CD4-positive, CD25-positive, alpha-beta regulatory T cell (primary cell): ENCODE measurements around the gene LRRC17. TPM values are rescaled to one million over a fixed set of nuclear protein-coding genes. Genes with fewer than 3 reads are reported as not detected.
"Not testable (repeated sequence)": the region's sequence is repeated elsewhere in the genome, so short reads cannot be mapped to it uniquely, and the experiment has no call there.

Experiments
- ATAC-seq, 2 donors: fragments of 150-1000 bp; cut with Tn5 transposase; one replicate each; pipeline ENCODE4 v1.10.0; 2021; ENCODE audit warnings: low read depth in 2 of 2, moderate number of reproducible peaks in 2 of 2, moderate library complexity in 1 of 2
- DNase-seq, 3 donors: peaks; one replicate each; pipeline versions ENCODE4 v3.0.0 to v3.0.0-alpha.2; 2012 to 2022; ENCODE audit warnings: mixed read lengths in 1 of 3
- H3K27ac ChIP-seq: one replicate; pipeline ENCODE4 v1.7.0; 2013; ENCODE audit warnings: mild to moderate bottlenecking, low read length; ENCODE audit not compliant: insufficient read depth, poor library complexity, severe bottlenecking
- H3K27me3 ChIP-seq: one replicate; pipeline ENCODE4 v1.7.0; 2013; ENCODE audit warnings: low read length; ENCODE audit not compliant: control insufficient read depth, insufficient read depth
- H3K36me3 ChIP-seq: one replicate; pipeline ENCODE4 v1.7.0; 2013; ENCODE audit warnings: mild to moderate bottlenecking, low read length, moderate library complexity; ENCODE audit not compliant: control insufficient read depth, insufficient read depth
- H3K4me1 ChIP-seq: 2 replicates; pipeline ENCODE4 v1.7.0; 2013; ENCODE audit warnings: mild to moderate bottlenecking, low read length; ENCODE audit not compliant: insufficient read depth, control insufficient read depth, poor library complexity, severe bottlenecking
- H3K4me3 ChIP-seq: one replicate; pipeline ENCODE4 v1.7.0; 2013; ENCODE audit warnings: low read depth, mild to moderate bottlenecking, low read length, moderate library complexity
- H3K9me3 ChIP-seq, 2 experiments: 1 replicate in 1 of 2; 2 replicates in 1 of 2; pipeline ENCODE4 v1.7.0; 2013; ENCODE audit warnings: low read length in 2 of 2, mild to moderate bottlenecking in 1 of 2, moderate library complexity in 1 of 2; ENCODE audit not compliant: control insufficient read depth in 2 of 2
- H3K27ac Mint-ChIP-seq, 3 donors: one replicate each; pipeline ENCODE4 v1.8.0; 2020 to 2022; ENCODE audit warnings: mild to moderate bottlenecking in 3 of 3, mixed read lengths in 3 of 3, moderate library complexity in 2 of 3
- H3K27me3 Mint-ChIP-seq: one replicate; pipeline ENCODE4 v1.8.0; 2022; ENCODE audit warnings: mild to moderate bottlenecking, mixed read lengths
- H3K36me3 Mint-ChIP-seq: one replicate; pipeline ENCODE4 v1.8.0; 2020; ENCODE audit warnings: mixed read lengths
- H3K4me1 Mint-ChIP-seq, 4 donors: one replicate each; pipeline ENCODE4 v1.8.0; 2020 to 2022; ENCODE audit warnings: mixed read lengths in 4 of 4, mild to moderate bottlenecking in 1 of 4
- H3K4me3 Mint-ChIP-seq, 4 donors: one replicate each; pipeline ENCODE4 v1.8.0; 2020 to 2022; ENCODE audit warnings: mild to moderate bottlenecking in 4 of 4, mixed read lengths in 4 of 4, moderate library complexity in 3 of 4
- H3K9me3 Mint-ChIP-seq, 7 donors: one replicate each; pipeline ENCODE4 v1.8.0; 2020 to 2022; ENCODE audit warnings: mixed read lengths in 7 of 7, mild to moderate bottlenecking in 3 of 7, moderate library complexity in 2 of 7
- polyA plus RNA-seq, 4 donors: library from polyadenylated mRNA; unstranded; fragments of 300-500 nt; fragmentation: Illumina TruSeq; gene quantifications; one replicate each; pipeline ENCODE4 v1.2.3, GENCODE V29; 2021
- total RNA-seq: library from RNA; stranded (reverse); gene quantifications from one replicate; pipeline ENCODE4 v1.2.3, GENCODE V29; 2022

LRRC17 gene
- total and polyA plus RNA-seq, 5 donors from 2014 or later = 0.32 to 0.69 (median 0.40) TPM; not detected in 2

DNA sequence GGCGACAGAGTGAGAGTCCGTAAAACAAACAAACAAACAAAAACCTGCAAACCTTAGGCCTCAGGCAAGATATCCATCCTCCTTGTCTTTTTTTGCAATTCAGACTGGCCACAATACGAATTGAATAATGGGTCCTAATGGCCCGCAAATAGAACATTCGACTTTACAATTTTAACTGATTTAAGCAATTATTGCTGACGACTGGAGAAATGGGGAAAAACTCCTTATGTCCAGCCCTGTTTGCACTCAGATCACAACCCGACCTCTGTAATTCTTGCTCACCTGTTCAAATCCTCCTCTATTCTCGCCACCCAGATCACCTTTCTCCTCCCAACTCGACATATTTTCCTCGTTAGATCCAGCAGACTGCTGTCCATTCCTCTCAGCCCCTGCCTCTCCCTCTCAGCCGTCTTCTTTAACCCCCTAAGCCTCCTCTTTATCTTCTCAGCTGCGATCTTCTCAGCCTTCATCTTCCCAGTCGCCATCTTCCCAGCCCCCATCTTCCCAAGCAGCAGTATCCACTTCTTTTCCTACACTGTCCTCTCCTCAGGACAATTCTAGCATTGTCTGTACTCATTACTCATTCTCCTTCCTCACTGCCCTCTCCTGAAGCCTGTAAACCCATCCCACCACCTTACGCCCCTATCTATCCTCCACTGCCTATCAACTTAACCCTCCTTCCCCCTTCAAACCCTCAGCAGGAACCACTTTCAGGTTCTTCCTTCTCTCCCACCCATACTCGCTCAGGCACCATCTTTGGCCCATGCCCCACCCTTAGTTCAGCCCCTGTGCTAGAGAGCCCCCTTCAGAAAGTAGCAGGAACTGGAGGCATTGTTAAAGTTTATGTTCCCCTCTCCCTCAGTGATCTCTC is 61.8 kb downstream of the LRRC17 start:
- Mint-ChIP-seq H3K36me3 (no peaks in the 10 kb centered on the region), H3K4me3 (no peak overlapping the region), H3K27me3 (peaks cover 4% of the 10 kb centered on the region), H3K4me1 (no peaks in the 10 kb centered on the region), H3K27ac (no peak overlapping the region), H3K9me3 (no peaks in the 10 kb centered on the region)
- H3K36me3 ChIP-seq = no peaks in the 10 kb centered on the region
- no peak for ATAC-seq
- H3K27me3 ChIP-seq = no peaks in the 10 kb centered on the region
- H3K4me3 ChIP-seq = no peak overlapping the region
- H3K4me1 ChIP-seq = no peaks in the 10 kb centered on the region
- DNase-seq = no peak
- H3K27ac ChIP-seq = no peak overlapping the region
- H3K9me3 ChIP-seq = no peaks in the 10 kb centered on the region

DNA sequence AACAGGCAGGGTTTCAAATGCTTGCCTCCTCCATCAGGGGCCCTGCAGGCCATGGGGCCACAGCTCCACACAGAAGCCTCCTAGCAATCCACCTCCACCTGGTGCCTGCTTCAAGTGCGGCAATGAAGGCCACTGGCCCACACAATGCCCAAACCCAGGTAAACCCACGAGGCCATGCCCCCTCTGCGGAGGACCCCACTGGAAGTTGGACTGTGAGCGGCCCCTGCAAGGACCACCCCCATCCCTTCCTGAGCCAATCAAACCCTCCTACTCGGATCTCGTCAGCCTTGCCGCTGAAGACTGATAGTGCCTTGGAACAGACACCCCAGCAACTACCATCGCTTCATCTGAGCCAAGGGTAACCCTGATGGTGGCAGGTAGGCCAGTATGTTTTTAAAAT is 63.1 kb downstream of the LRRC17 start:
- no peak overlapping the region for H3K4me3 Mint-ChIP-seq
- H3K36me3 ChIP-seq = no peaks in the 10 kb centered on the region
- peaks cover 4% of the 10 kb centered on the region for H3K27me3 Mint-ChIP-seq
- no peak for ATAC-seq
- H3K9me3 ChIP-seq = no peaks in the 10 kb centered on the region
- no peaks in the 10 kb centered on the region for H3K4me1 ChIP-seq
- no peaks in the 10 kb centered on the region for H3K4me1 Mint-ChIP-seq
- H3K27ac Mint-ChIP-seq = peak overlapping the region in 1 of 3 donors; percentile 79
- no peaks in the 10 kb centered on the region for H3K27me3 ChIP-seq
- H3K36me3 Mint-ChIP-seq = no peaks in the 10 kb centered on the region
- no peaks in the 10 kb centered on the region for H3K9me3 Mint-ChIP-seq
- DNase-seq = no peak
- H3K4me3 ChIP-seq = no peak overlapping the region
- H3K27ac ChIP-seq = no peak overlapping the region

DNA sequence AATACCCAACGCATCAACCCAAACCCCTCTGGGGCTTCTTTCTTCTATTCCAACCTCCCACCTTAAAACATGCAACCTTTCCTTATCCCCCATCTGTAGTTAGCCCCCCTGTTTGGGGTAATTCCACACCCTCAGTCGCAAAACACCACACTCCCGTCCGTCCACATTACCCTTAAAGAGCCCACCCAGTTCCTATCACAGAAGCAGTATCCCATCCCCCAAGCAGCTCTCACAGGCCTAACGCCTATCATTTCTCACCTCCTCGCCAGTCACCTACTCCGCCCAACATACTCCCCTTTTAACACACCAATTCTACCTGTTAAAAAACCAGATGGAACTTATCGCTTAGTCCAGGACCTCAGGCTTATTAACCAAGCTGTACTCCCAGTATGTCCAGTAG is 63.7 kb downstream of the LRRC17 start:
- H3K27ac ChIP-seq = no peak overlapping the region
- peak overlapping the region in 1 of 3 donors; percentile 79 for H3K27ac Mint-ChIP-seq
- no peaks in the 10 kb centered on the region for H3K36me3 Mint-ChIP-seq
- H3K9me3 ChIP-seq = no peaks in the 10 kb centered on the region
- peaks cover 4% of the 10 kb centered on the region for H3K27me3 Mint-ChIP-seq
- H3K4me1 Mint-ChIP-seq = no peaks in the 10 kb centered on the region
- H3K9me3 Mint-ChIP-seq = no peaks in the 10 kb centered on the region
- no peak overlapping the region for H3K4me3 ChIP-seq
- DNase-seq (no peak), ATAC-seq (no peak)
- H3K36me3 ChIP-seq = no peaks in the 10 kb centered on the region
- no peaks in the 10 kb centered on the region for H3K27me3 ChIP-seq
- no peak overlapping the region for H3K4me3 Mint-ChIP-seq
- no peaks in the 10 kb centered on the region for H3K4me1 ChIP-seq

DNA sequence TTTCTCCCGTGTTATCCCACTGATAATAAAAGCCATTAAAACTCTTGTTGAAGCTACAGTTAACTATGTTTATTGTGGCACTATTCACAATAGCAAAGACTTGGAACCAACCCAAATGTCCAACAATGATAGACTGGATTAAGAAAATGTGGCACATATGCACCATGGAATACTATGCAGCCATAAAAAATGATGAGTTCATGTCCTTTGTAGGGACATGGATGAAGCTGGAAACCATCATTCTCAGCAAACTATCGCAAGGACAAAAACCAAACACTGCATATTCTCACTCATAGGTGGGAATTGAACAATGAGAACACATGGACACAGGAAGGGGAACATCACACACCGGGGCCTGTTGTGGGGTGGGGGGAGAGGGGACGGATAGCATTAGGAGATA is 64.8 kb downstream of the LRRC17 start:
- H3K27ac ChIP-seq, H3K27ac Mint-ChIP-seq, ATAC-seq, H3K4me3 ChIP-seq, H3K27me3 Mint-ChIP-seq, H3K9me3 Mint-ChIP-seq, H3K4me3 Mint-ChIP-seq, H3K27me3 ChIP-seq, H3K9me3 ChIP-seq, H3K36me3 ChIP-seq, DNase-seq, H3K4me1 ChIP-seq, H3K4me1 Mint-ChIP-seq, H3K36me3 Mint-ChIP-seq: not testable (repeated sequence)

DNA sequence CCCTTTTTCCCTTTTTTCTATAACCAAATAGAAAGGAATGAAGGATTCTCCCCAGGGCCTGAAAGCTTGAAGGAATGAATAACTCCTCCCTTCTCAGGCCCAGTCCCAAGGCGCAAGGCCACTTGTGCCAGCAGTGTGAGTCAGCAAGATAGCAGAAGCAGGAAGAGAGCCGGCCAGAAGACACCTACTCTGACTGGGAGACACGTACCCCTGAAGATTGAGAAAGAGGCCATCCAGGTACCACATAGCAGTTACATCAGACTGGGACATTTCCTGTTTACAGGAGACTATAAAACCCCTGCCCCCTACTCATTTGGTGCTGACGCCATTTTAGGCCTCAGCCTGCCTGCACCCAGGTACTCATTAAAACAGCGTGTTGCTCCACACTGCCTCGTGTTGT is 65.5 kb downstream of the LRRC17 start:
- H3K36me3 Mint-ChIP-seq = no peaks in the 10 kb centered on the region
- H3K4me3 Mint-ChIP-seq = no peak overlapping the region
- H3K27ac ChIP-seq = no peak overlapping the region
- ATAC-seq = no peak
- no peaks in the 10 kb centered on the region for H3K4me1 Mint-ChIP-seq
- peaks cover 4% of the 10 kb centered on the region for H3K27me3 Mint-ChIP-seq
- H3K4me3 ChIP-seq = no peak overlapping the region
- no peaks in the 10 kb centered on the region for H3K4me1 ChIP-seq
- no peaks in the 10 kb centered on the region for H3K27me3 ChIP-seq
- no peaks in the 10 kb centered on the region for H3K9me3 ChIP-seq
- no peak for DNase-seq
- H3K27ac Mint-ChIP-seq = no peak overlapping the region
- no peaks in the 10 kb centered on the region for H3K9me3 Mint-ChIP-seq
- H3K36me3 ChIP-seq = no peaks in the 10 kb centered on the region

DNA sequence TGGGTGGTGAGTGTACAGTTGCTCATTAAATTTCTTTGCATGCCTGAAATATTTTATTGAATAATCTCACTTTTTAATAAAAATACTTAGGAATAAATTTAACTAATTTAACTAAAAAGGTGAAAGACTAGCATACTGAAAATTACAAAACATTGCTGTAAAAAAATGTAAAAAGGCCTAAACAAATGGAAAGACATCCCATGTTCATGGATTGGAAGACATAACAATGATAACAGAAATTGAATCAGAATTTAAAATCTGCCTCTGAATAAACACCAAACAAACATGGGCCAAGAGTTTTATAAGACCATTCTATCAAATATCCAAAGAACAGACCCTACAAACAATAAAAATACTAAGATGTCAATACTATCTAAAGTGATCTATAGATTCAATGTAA is 66.9 kb downstream of the LRRC17 start:
- peaks cover 4% of the 10 kb centered on the region for H3K27me3 Mint-ChIP-seq
- Histone ChIP-seq H3K27ac (no peak overlapping the region), H3K4me3 (no peak overlapping the region), H3K36me3 (no peaks in the 10 kb centered on the region), H3K9me3 (no peaks in the 10 kb centered on the region), H3K4me1 (no peaks in the 10 kb centered on the region), H3K27me3 (no peaks in the 10 kb centered on the region)
- no peaks in the 10 kb centered on the region for H3K9me3 Mint-ChIP-seq
- no peak overlapping the region for H3K4me3 Mint-ChIP-seq
- H3K4me1 Mint-ChIP-seq = no peaks in the 10 kb centered on the region
- DNase-seq (no peak), ATAC-seq (no peak)
- no peaks in the 10 kb centered on the region for H3K36me3 Mint-ChIP-seq
- no peak overlapping the region for H3K27ac Mint-ChIP-seq

DNA sequence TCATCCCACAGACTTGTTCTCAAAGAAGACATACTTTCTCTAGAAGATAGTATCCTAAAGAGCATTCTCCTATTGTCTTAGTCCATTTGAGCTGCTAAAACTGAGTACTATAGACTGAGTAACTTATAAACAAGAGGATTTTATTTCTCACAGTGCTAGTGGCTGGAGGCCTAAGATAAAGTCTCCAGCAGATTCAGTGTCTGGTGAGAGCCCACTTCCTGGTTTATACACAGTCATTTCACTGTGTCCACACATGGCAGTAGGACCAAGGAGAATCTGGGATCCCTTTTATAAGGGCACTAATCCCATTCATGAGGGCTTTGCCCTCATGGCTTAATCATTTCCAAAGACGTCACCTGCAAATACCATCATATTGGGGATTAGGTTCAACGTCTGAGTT is 68.7 kb downstream of the LRRC17 start:
- no peak overlapping the region for H3K4me3 Mint-ChIP-seq
- H3K27ac Mint-ChIP-seq = no peak overlapping the region
- no peaks in the 10 kb centered on the region for H3K27me3 Mint-ChIP-seq
- Histone ChIP-seq H3K27ac (no peak overlapping the region), H3K4me1 (no peaks in the 10 kb centered on the region), H3K27me3 (no peaks in the 10 kb centered on the region), H3K4me3 (no peak overlapping the region), H3K36me3 (no peaks in the 10 kb centered on the region), H3K9me3 (no peaks in the 10 kb centered on the region)
- DNase-seq (no peak), ATAC-seq (no peak)
- no peaks in the 10 kb centered on the region for H3K4me1 Mint-ChIP-seq
- H3K9me3 Mint-ChIP-seq = peaks cover 0 to 2% (median 0%) of the 10 kb centered on the region in 7 donors
- H3K36me3 Mint-ChIP-seq = no peaks in the 10 kb centered on the region

DNA sequence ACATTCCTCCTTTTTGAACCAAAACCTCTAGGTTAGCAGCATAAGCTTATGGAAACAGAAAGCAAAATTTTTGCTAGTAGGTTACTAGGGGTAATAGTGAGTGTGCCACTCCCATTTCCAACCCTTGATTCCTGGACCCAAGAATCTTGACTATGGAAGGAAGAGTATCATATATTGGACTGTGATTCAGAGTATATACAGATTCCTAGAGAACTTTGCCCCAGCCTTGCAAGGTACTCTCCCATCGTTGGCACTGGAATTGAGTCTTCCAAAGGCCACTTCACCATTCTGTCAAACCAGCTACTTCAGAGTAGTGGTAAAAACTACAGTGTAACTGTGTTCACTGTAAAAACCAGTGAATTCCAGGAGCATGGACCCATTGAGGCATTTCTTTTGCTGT is 69.4 kb downstream of the LRRC17 start:
- Histone ChIP-seq H3K4me3 (no peak overlapping the region), H3K27ac (no peak overlapping the region), H3K36me3 (no peaks in the 10 kb centered on the region), H3K9me3 (no peaks in the 10 kb centered on the region), H3K4me1 (no peaks in the 10 kb centered on the region), H3K27me3 (no peaks in the 10 kb centered on the region)
- no peaks in the 10 kb centered on the region for H3K4me1 Mint-ChIP-seq
- H3K27ac Mint-ChIP-seq = peak overlapping the region in 1 of 3 donors; percentile 34
- peaks cover 0 to 2% (median 0%) of the 10 kb centered on the region in 7 donors for H3K9me3 Mint-ChIP-seq
- ATAC-seq = no peak
- H3K36me3 Mint-ChIP-seq = no peaks in the 10 kb centered on the region
- no peaks in the 10 kb centered on the region for H3K27me3 Mint-ChIP-seq
- DNase-seq = no peak
- no peak overlapping the region for H3K4me3 Mint-ChIP-seq
